ENCODE results near the gene LRRC63. TPM values are rescaled to one million over a fixed set of nuclear protein-coding genes. Genes with fewer than 3 reads are reported as not detected.

LRRC63 gene
- total RNA-seq, 2 experiments from 2014 or later, result 1.0 to 1.5 TPM

DNA sequence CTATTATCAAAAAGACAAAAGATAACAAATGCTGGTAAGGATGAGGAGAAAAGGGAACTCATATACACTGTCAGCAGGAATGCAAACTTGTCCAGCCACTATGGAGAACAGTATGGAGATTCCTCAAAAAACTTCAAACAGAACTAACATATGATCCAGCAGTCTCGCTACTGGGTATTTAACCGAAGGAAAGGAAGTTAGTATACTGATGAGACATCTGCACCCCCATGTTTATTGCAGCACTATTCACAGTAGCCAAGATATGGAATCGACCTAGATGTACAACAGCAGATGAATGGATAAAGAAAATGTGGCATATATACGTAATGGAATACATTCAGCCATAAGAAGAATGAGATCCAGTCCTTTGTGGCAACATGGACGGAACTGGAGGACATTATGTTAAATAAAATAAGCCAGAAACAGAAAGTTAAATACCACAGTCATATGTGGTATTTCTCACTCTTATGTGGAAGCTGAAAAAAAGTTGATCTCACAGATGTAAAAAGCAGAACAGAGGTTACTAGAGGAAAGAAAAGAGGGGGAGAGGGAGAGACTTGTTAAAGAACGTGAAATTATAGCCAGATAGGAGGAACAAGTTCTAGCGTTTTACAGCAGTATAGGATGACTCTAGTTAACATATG, 92.1 kb downstream of the LRRC63 start:
- Mint-ChIP-seq H3K36me3 (ENCODE audit: low read depth) (peaks cover 19% of the 10 kb centered on the region), H3K9me3 (peaks cover 18% of the 10 kb centered on the region), H3K27ac (peak overlapping the region; percentile 6)

DNA sequence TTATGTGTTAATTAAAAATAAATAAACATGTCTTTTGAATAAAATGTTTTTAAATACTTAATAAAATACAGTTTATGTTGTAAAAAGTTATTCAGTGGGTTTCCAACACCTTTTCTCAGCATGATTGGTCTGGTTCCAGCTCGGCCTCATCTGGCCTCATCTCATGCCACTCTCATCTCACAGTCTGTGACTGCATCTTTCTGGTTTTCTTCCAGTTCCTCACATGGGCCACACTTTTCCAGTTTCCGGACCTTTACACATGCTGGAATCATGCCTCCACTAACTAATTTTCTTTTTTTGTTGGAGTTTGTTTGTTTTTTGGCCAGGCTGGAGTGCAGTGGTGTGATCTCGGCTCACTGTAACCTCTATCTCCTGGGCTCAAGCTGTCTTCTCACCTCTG, 92.8 kb downstream of the LRRC63 start:
- ChIA-PET POLR2A (interaction anchor here (0.6 kb wide), 1 partner anchor 912 kb away, joined by 4 read pairs; no protein-coding TSS in a partner anchor), CTCF (interaction anchor here (0.5 to 1.5 kb wide), 6 partner anchors 13 to 1044 kb away, joined by 3 to 4 read pairs (median 4); no protein-coding TSS in a partner anchor)
- Mint-ChIP-seq H3K9me3 (peaks cover 16% of the 10 kb centered on the region), H3K4me1 (peaks cover 13% of the 10 kb centered on the region), H3K27ac (no peak overlapping the region), H3K27me3 (no peaks in the 10 kb centered on the region), H3K4me3 (no peak overlapping the region), H3K36me3 (ENCODE audit: low read depth) (peaks cover 15% of the 10 kb centered on the region)
- DNase-seq, result no peak

More for the DNA sequence above, 92.1 kb downstream of the LRRC63 start:
- Mint-ChIP-seq H3K4me1 (peaks cover 15% of the 10 kb centered on the region), H3K27me3 (no peaks in the 10 kb centered on the region), H3K4me3 (no peak overlapping the region)
- POLR2A ChIA-PET, result interaction anchor here (0.6 kb wide), 1 partner anchor 911 kb away, joined by 4 read pairs; no protein-coding TSS in a partner anchor
- no peak for DNase-seq
- CTCF ChIA-PET, result interaction anchor here (0.5 to 1.5 kb wide), 5 partner anchors 13 to 30 kb away, joined by 3 to 4 read pairs (median 3); no protein-coding TSS in a partner anchor

DNA sequence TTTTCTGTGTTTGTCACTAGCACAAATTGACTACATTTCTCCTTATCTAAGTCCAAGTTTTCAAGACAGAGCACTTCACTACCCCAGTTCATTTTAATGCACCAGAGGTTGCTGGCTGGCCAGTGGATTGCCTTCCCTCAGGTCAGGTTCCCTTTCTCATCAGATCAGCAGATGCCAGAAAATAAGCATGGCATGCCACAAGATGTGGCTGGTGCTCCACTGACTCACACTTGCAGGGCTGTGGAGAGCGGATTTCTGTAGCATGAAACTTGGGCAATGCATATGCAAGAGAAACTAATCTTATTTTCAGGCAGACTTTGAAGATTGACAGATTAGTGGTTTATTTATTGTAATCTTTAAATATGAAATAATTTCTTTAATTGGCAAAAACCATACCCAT, 95.8 kb downstream of the LRRC63 start:
- peaks cover 14% of the 10 kb centered on the region for H3K9me3 Mint-ChIP-seq
- ChIA-PET POLR2A (no interaction called here), CTCF (no interaction called here)
- no peak for DNase-seq
- H3K27me3 Mint-ChIP-seq, result no peaks in the 10 kb centered on the region
- no peak overlapping the region for H3K27ac Mint-ChIP-seq
- H3K4me1 Mint-ChIP-seq, result peaks cover 15% of the 10 kb centered on the region
- peaks cover 23% of the 10 kb centered on the region for H3K36me3 Mint-ChIP-seq (ENCODE audit: low read depth)
- no peak overlapping the region for H3K4me3 Mint-ChIP-seq

DNA sequence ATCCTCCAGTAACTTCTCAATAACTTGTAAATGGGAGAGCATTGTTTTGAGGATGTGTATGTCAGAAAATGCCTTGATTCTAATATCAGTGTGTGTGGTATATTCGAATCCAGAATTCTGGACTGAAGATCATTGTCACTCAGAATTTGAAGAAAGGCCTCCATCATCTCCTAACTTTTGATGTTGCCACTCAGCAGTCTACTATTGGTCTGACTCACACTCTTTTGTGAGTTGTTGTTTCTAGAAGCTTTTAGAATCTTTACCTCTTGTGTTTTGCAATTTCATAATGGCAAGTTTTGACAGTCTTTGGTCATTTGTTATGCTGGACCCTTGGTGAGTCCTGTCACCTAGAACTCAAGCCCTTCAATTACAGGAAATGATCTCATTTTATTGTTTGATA, 98.3 kb downstream of the LRRC63 start:
- Mint-ChIP-seq H3K27ac (no peak overlapping the region), H3K27me3 (no peaks in the 10 kb centered on the region), H3K4me1 (peaks cover 11% of the 10 kb centered on the region), H3K4me3 (no peak overlapping the region), H3K36me3 (ENCODE audit: low read depth) (peaks cover 38% of the 10 kb centered on the region), H3K9me3 (peaks cover 22% of the 10 kb centered on the region)
- POLR2A ChIA-PET, result no interaction called here
- DNase-seq, result no peak
- CTCF ChIA-PET, result interaction anchor here (0.9 kb wide), 1 partner anchor 10 kb away, joined by 3 read pairs; no protein-coding TSS in a partner anchor

DNA sequence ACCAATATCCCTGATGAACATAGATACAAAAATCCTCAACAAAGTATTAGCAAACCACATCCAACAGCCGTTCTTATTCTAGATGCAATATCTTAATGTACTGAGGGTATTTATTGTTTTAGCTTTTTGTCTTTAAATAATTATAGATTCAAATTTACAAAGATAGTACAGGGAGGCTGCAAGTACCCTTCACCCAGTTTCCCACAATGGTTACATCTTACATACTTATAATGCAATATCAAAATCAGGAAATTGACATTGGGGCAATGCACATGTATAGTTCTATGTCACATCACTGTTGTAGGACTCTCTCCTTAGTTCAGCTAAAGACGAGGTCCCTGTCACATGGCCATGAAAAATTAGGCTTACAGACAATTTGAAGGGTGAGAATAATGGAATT, 99.5 kb downstream of the LRRC63 start:
- H3K36me3 Mint-ChIP-seq (ENCODE audit: low read depth), result peaks cover 42% of the 10 kb centered on the region
- POLR2A ChIA-PET, result no interaction called here

DNA sequence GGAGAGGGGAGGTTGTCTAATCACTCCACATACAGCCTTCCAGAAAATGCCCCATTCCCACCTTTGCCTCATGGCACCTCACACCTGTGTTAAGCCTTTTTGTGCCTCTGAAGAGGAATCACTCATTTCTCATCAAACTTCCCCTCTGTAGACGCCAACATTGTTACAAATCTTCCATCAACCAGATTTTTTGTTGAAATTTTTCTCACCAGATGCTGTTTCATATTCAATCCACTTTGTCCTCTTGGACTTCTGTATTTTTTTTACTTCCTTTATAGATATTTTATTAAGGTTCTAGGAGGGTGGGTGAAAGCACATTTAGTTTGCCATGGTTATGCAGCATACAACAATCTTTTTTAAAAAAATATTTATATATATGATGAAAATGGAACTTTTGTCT, 101.3 kb downstream of the LRRC63 start:
- DNase-seq, result no peak
- no peak overlapping the region for H3K4me3 Mint-ChIP-seq
- H3K36me3 Mint-ChIP-seq (ENCODE audit: low read depth), result peaks cover 48% of the 10 kb centered on the region
- H3K4me1 Mint-ChIP-seq, result peaks cover 21% of the 10 kb centered on the region
- peaks cover 22% of the 10 kb centered on the region for H3K9me3 Mint-ChIP-seq
- CTCF ChIA-PET, result interaction anchor here (0.6 to 0.9 kb wide), 3 partner anchors 8 to 117 kb away, joined by 3 read pairs; no protein-coding TSS in a partner anchor
- POLR2A ChIA-PET, result interaction anchor here (1.4 kb wide), 1 partner anchor 17 kb away, joined by 3 read pairs; no protein-coding TSS in a partner anchor
- no peak overlapping the region for H3K27ac Mint-ChIP-seq
- H3K27me3 Mint-ChIP-seq, result no peaks in the 10 kb centered on the region

More for the DNA sequence above, 99.5 kb downstream of the LRRC63 start:
- peaks cover 15% of the 10 kb centered on the region for H3K4me1 Mint-ChIP-seq
- H3K27ac Mint-ChIP-seq, result no peak overlapping the region
- no peaks in the 10 kb centered on the region for H3K27me3 Mint-ChIP-seq
- H3K4me3 Mint-ChIP-seq, result no peak overlapping the region
- CTCF ChIA-PET, result interaction anchor here (0.6 to 2.2 kb wide), 5 partner anchors 9 to 151 kb away, joined by 3 to 5 read pairs (median 4); no protein-coding TSS in a partner anchor
- H3K9me3 Mint-ChIP-seq, result peaks cover 22% of the 10 kb centered on the region
- DNase-seq, result no peak

DNA sequence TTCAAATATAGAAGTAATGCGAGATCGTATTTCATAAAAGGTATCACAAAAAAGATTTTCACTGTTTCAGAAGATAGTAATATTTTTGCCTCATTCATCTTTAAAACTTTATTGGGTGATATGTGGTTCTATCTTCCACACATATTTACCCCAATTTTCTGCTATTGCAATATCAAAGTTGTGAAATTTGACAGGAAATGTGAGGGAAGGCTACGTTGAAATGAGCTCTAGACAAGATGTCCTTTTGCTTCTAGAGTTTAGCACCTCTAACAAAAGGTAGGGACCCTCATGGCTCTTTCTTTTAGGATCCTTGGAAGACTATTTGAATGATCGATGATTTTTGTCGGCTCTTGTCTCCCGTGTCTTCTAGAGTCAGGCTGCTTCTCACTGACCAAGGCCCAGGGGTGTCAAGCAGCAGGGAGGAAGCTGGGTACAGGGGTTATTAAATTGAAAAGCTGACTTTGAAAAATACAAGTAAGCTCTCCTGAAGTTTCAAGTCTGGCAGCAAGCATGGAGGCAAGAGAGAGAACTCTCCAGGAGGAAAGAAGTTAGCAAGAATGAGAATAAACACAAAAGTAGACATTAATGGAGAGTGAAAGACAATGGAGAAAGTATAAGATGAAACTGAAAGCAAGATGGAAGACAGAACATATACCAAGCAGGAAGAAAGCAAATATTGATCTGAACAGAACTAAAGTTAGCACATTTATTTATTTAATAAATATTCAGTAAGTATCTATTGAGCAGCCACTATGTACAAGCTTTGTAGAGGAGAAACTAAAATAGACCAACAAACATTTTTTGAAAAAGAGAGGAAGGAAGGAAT, 101.9 kb downstream of the LRRC63 start:
- H3K36me3 Mint-ChIP-seq (ENCODE audit: low read depth), result peaks cover 48% of the 10 kb centered on the region
- peaks cover 22% of the 10 kb centered on the region for H3K9me3 Mint-ChIP-seq
- H3K4me1 Mint-ChIP-seq, result peaks cover 23% of the 10 kb centered on the region
- H3K27me3 Mint-ChIP-seq, result no peaks in the 10 kb centered on the region
- H3K27ac Mint-ChIP-seq, result peak overlapping the region; percentile 97
- no peak for DNase-seq
- ChIA-PET CTCF (interaction anchor here (0.6 to 1.6 kb wide), 7 partner anchors 8 to 153 kb away, joined by 3 to 4 read pairs (median 3); no protein-coding TSS in a partner anchor), POLR2A (interaction anchor here (1.4 kb wide), 1 partner anchor 18 kb away, joined by 3 read pairs; no protein-coding TSS in a partner anchor)
- H3K4me3 Mint-ChIP-seq, result peak overlapping the region; percentile 53

DNA sequence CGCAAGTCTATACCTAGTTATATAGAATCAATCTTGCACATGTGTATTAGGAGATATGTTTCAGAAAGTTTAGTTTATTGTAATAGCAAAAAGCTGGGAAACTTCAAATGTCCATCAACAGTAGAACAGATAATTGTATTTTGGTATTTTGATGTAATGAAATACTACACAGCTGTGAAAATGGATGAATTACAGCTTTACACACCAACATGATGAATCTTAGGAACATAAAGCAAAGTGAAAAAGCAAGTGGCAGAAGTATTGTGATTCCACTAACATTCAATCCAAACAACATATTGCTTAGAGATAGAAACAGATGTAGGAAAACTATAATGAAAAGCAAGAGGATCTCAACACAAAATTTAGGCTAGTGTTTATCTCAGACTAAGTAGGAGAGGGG, 102.9 kb downstream of the LRRC63 start:
- CTCF ChIA-PET, result interaction anchor here (0.9 to 1.6 kb wide), 2 partner anchors 15 to 154 kb away, joined by 3 to 4 read pairs; no protein-coding TSS in a partner anchor
- peaks cover 30% of the 10 kb centered on the region for H3K4me1 Mint-ChIP-seq
- POLR2A ChIA-PET, result interaction anchor here (1.4 kb wide), 1 partner anchor 18 kb away, joined by 3 read pairs; no protein-coding TSS in a partner anchor

DNA sequence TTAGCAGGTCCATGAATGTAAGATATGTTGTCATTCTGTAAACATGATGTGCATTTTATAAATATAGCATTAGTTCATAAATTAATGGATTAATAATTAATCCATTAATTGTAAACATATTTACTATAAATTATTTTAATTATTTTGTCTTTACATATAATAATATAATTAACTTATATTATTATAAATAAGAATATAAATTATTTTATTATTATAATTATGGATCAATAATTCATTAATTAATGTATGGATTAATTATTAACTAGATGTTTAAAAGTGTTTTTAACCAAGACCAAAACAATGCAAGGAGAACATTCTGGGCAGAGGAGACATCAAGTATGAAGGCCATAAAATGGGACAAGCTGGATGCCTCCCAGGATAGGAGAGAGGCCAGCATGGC, 103.3 kb downstream of the LRRC63 start:
- H3K27ac Mint-ChIP-seq, result no peak overlapping the region
- ChIA-PET CTCF (interaction anchor here (1.6 kb wide), 1 partner anchor 15 kb away, joined by 4 read pairs; no protein-coding TSS in a partner anchor), POLR2A (no interaction called here)
- H3K27me3 Mint-ChIP-seq, result no peaks in the 10 kb centered on the region
- H3K4me1 Mint-ChIP-seq, result peaks cover 30% of the 10 kb centered on the region
- peaks cover 43% of the 10 kb centered on the region for H3K36me3 Mint-ChIP-seq (ENCODE audit: low read depth)
- peaks cover 16% of the 10 kb centered on the region for H3K9me3 Mint-ChIP-seq
- no peak overlapping the region for H3K4me3 Mint-ChIP-seq
- no peak for DNase-seq

More for the DNA sequence above, 102.9 kb downstream of the LRRC63 start:
- Mint-ChIP-seq H3K27me3 (no peaks in the 10 kb centered on the region), H3K36me3 (ENCODE audit: low read depth) (peaks cover 46% of the 10 kb centered on the region), H3K9me3 (peaks cover 18% of the 10 kb centered on the region), H3K4me3 (no peak overlapping the region), H3K27ac (no peak overlapping the region)
- no peak for DNase-seq

DNA sequence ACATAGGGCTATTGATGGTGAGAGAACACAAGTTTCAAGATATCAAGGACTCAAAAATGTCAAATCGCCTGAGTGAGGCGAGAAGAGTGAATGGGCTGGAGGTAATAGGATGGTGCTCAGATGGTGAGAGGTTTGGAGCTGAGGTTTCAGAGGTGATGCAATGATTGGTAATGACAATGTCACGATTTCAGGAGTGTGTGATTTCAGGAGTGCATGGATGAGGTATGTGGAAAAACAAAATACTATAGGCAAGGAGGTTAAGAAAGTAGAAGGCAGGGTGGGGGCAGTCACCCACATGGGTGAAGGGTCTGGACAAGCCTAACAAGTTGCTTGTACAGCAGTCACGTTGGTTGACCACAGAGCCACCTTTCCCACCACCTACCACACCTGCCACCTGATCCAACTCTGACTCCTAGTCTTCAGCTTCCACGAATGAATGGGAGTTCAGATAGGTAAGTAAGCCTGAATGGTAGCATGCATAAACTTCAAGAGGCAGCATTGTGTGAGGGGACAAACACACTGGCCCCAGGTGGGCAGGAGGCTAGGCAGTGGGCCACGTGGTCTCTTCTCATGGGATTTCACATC, 103.9 kb downstream of the LRRC63 start:
- ChIA-PET POLR2A (no interaction called here), CTCF (no interaction called here)
- H3K4me3 Mint-ChIP-seq, result no peak overlapping the region
- H3K27ac Mint-ChIP-seq, result no peak overlapping the region
- peaks cover 38% of the 10 kb centered on the region for H3K36me3 Mint-ChIP-seq (ENCODE audit: low read depth)
- peaks cover 34% of the 10 kb centered on the region for H3K4me1 Mint-ChIP-seq
- no peak for DNase-seq
- H3K9me3 Mint-ChIP-seq, result peaks cover 14% of the 10 kb centered on the region
- no peaks in the 10 kb centered on the region for H3K27me3 Mint-ChIP-seq

DNA sequence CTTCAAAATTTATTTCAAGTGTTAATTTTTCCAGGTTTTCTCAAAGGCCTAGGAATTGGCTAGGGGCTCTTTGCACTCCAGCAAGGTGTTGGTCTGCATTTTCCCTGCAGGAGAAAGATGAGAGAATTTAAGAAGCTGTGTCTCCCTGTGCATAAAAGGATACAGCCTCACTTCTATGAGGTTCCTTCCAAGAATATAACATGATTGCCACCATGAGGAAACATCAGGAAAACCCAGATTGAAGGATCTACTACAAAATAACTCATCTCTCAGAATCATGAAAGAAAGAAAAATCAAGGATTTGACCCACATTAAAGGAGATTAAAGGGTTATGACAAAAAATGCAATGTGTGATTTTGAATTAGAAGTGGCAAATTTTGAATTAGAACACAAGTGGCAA, 105.4 kb downstream of the LRRC63 start:
- no peak overlapping the region for H3K4me3 Mint-ChIP-seq
- CTCF ChIA-PET, result no interaction called here
- no peak overlapping the region for H3K27ac Mint-ChIP-seq
- no peaks in the 10 kb centered on the region for H3K27me3 Mint-ChIP-seq
- no peak for DNase-seq
- POLR2A ChIA-PET, result no interaction called here
- H3K9me3 Mint-ChIP-seq, result peaks cover 8% of the 10 kb centered on the region
- peaks cover 29% of the 10 kb centered on the region for H3K36me3 Mint-ChIP-seq (ENCODE audit: low read depth)
- peaks cover 45% of the 10 kb centered on the region for H3K4me1 Mint-ChIP-seq

DNA sequence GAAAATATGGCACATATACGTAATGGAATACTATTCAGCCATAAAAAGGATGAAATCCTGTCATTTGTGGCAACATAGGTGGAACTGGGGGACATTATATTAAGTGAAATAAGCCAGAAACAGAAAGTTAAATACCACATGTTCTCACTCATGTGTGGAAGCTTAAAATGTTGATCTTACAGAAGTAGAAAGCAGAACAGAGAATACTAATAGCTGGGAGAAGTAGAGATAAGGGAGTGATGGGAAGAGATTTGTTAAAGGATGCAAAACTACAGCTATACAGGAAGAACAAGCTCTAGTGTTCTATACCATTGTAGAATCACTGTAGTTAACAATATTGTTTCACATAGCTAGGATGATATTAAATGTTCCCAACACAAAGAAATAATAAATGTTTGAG, 107.3 kb downstream of the LRRC63 start:
- H3K9me3 Mint-ChIP-seq, result peaks cover 3% of the 10 kb centered on the region
- DNase-seq, result no peak
- ChIA-PET CTCF (interaction anchor here (1.3 kb wide), 1 partner anchor 8 kb away, joined by 3 read pairs; no protein-coding TSS in a partner anchor), POLR2A (no interaction called here)
- H3K27me3 Mint-ChIP-seq, result no peaks in the 10 kb centered on the region
- no peak overlapping the region for H3K4me3 Mint-ChIP-seq
- peaks cover 38% of the 10 kb centered on the region for H3K4me1 Mint-ChIP-seq
- H3K27ac Mint-ChIP-seq, result no peak overlapping the region
- peaks cover 16% of the 10 kb centered on the region for H3K36me3 Mint-ChIP-seq (ENCODE audit: low read depth)

Measured in activated CD4-positive, alpha-beta T cell treated with anti-CD3 and anti-CD28 coated beads, Interleukin-2, amount 10 ng/mL, durations not matched to agents 7 days and 5 days (primary cell).